Transverse colon (tissue), 4 donors: ENCODE measurements around the gene ANKS3. TPM values are rescaled to one million over a fixed set of nuclear protein-coding genes. Genes with fewer than 3 reads are reported as not detected.

Source experiments
- DNase-seq: peaks from one replicate; pipeline ENCODE4 v3.0.0-alpha.2; 2019
- H3K27ac ChIP-seq, 4 donors: fragments of 200-600 bp; sonication (generic); 2 replicates each; pipeline ENCODE4 v1.5.1; 2016 to 2018; ENCODE audit warnings: inconsistent platforms in 4 of 4
- H3K27me3 ChIP-seq: fragments of 200-600 bp; sonication (generic); 2 replicates; pipeline ENCODE4 v1.5.1; 2017; ENCODE audit warnings: inconsistent platforms
- H3K36me3 ChIP-seq, 4 donors: fragments of 200-600 bp; sonication (generic); 2 replicates each; pipeline ENCODE4 v1.5.1; 2017 to 2019; ENCODE audit warnings: inconsistent platforms in 4 of 4
- H3K4me1 ChIP-seq, 4 donors: fragments of 200-600 bp; sonication (generic); 2 replicates each; pipeline ENCODE4 v1.5.1; 2017 to 2020; ENCODE audit warnings: inconsistent platforms in 4 of 4
- H3K4me3 ChIP-seq, 4 donors: fragments of 200-600 bp; sonication (generic); 1 replicate in 1 of 4; 2 replicates in 3 of 4; pipeline versions ENCODE4 v1.5.1 to v1.6.1; 2017 to 2019; ENCODE audit warnings: inconsistent platforms in 4 of 4
- H3K9me3 ChIP-seq, 2 donors: fragments of 200-600 bp; sonication (generic); 2 replicates each; pipeline ENCODE4 v1.5.1; 2017 to 2019; ENCODE audit warnings: inconsistent platforms in 2 of 2
- CTCF ChIP-seq, 5 experiments: fragments of 200-600 bp in 3 of 5; fragments of 450-650 bp in 2 of 5; sonication (generic) in 3 of 5; IDR thresholded peaks; 1 replicate in 2 of 5; 2 replicates in 3 of 5; pipeline ENCODE4 v1.5.1; 2016 to 2017; ENCODE audit warnings: antibody characterized with exemption in 5 of 5, inconsistent platforms in 3 of 5, mild to moderate bottlenecking in 2 of 5, moderate library complexity in 1 of 5
- EP300 ChIP-seq: sonication (generic); formaldehyde crosslinking; IDR thresholded peaks from one replicate; pipeline ENCODE4 v1.6.1; 2017; ENCODE audit warnings: antibody characterized with exemption, low read depth
- POLR2A ChIP-seq: fragments of 450-650 bp; IDR thresholded peaks from one replicate; pipeline ENCODE4 v1.6.1; 2016; ENCODE audit warnings: antibody characterized with exemption, mild to moderate bottlenecking, moderate library complexity
- POLR2AphosphoS5 ChIP-seq, 3 donors: sonication (generic); formaldehyde crosslinking; IDR thresholded peaks; one replicate each; pipeline ENCODE4 v1.6.1; 2016; ENCODE audit warnings: antibody characterized with exemption in 3 of 3
- WGBS, 2 donors: methylation state at CpG; one replicate each; pipeline ENCODE4 v1.1.5; 2018; ENCODE audit warnings: low coverage in 1 of 2; 5-methylcytosine and 5-hydroxymethylcytosine counted together
- in situ Hi-C, 4 donors: fragments of 200-750 bp; cut with MboI; loops; one replicate each; pipeline versions ENCODE4 v1.15.0 to v1.15.1; 2017; ENCODE audit warnings: low sequenced_read_pairs in 3 of 4, low pct_ligation_motif_present in 1 of 4, low pct_unique_long_range_greater_than_20kb in 1 of 4
- intact Hi-C: fragments of 100-400 bp; cut with DNase I; formaldehyde crosslinking; loops from one replicate; pipeline ENCODE4 v1.15.1; 2023; ENCODE audit warnings: low total_unique reads
- total RNA-seq, 4 donors: library from RNA; depleted of rRNA; stranded (reverse); fragments of >200 nt; gene quantifications; one replicate each; pipeline ENCODE4 v1.1.0, GENCODE V29; 2016

Gene ANKS3
- total RNA-seq, 4 donors from 2014 or later, result 14.9 to 38.4 (median 25.0) TPM

- intact Hi-C loops, result no loop called here
- no peak for TF ChIP-seq EP300
- TF ChIP-seq POLR2AphosphoS5 (IDR thresholded peaks at IDR 0.05), result no peak
- no peak for TF ChIP-seq CTCF (IDR thresholded peaks at IDR 0.05)
- no peak for TF ChIP-seq POLR2A
- no peak overlapping the region for H3K27ac ChIP-seq
- no peak for DNase-seq
- H3K9me3 ChIP-seq, result no peaks in the 10 kb centered on the region
- H3K27me3 ChIP-seq, result no peaks in the 10 kb centered on the region
- H3K4me1 ChIP-seq, result no peaks in the 10 kb centered on the region
- H3K36me3 ChIP-seq, result peaks cover 0 to 21% (median 10%) of the 10 kb centered on the region in 4 donors
- in situ Hi-C loops, result no loop called here
- H3K4me3 ChIP-seq, result no peak overlapping the region
- 89 to 91% methylated on average over 10 to 11 of the region's 11 CpGs for WGBS, 2 donors
These were observed 9.3 kb downstream of the ANKS3 start for GRCh38 chr16:4724661-4725270.

- Histone ChIP-seq H3K27ac (no peak overlapping the region), H3K4me3 (no peak overlapping the region), H3K9me3 (no peaks in the 10 kb centered on the region), H3K4me1 (no peaks in the 10 kb centered on the region), H3K27me3 (no peaks in the 10 kb centered on the region), H3K36me3 (peaks cover 0 to 16% (median 3%) of the 10 kb centered on the region in 4 donors)
- 94% methylated on average over 5 to 14 of the region's 14 CpGs for WGBS, 2 donors
- intact Hi-C loops (no loop called here), in situ Hi-C loops (no loop called here)
- no peak for DNase-seq
- no peak for TF ChIP-seq CTCF (IDR thresholded peaks at IDR 0.05)
- TF ChIP-seq POLR2AphosphoS5 (IDR thresholded peaks at IDR 0.05), result no peak
- TF ChIP-seq POLR2A, result no peak
- TF ChIP-seq EP300, result no peak
These were observed 10.9 kb downstream of the ANKS3 start for GRCh38 chr16:4723071-4723767.

DNA sequence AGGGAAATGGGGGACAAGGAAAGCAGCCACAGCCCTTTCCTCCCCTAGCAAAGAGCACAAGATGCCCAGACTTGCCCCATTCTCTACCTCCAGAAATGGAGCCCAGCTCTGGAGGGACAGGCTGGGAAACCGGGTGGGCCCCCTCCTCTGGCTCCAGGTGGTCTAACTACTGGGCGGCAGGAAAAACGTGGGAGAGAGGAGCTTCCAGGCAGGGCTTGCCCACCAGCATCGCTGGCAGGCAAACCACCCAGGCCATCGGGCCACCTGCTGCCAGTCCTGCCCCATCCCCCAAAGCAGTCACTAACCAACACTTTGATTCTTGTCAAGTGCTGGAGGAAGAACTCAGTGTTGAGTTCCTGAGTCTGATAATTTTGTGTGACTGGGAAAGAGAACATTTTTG lies 15.6 kb downstream of the ANKS3 start:
- in situ Hi-C loops, result no loop called here
- Histone ChIP-seq H3K27me3 (no peaks in the 10 kb centered on the region), H3K36me3 (peaks cover 0 to 18% (median 0%) of the 10 kb centered on the region in 4 donors), H3K4me3 (no peak overlapping the region), H3K27ac (no peak overlapping the region), H3K4me1 (no peaks in the 10 kb centered on the region), H3K9me3 (no peaks in the 10 kb centered on the region)
- intact Hi-C loops, result no loop called here
- DNase-seq, result no peak
- 74% methylated on average over 5 of the region's 5 CpGs; no CpG with 5 or more reads in 1 of the 2 donors for WGBS, 2 donors
- TF ChIP-seq CTCF (IDR thresholded peaks at IDR 0.05), result no peak
- no peak for TF ChIP-seq POLR2A
- TF ChIP-seq POLR2AphosphoS5 (IDR thresholded peaks at IDR 0.05), result no peak
- no peak for TF ChIP-seq EP300

- Histone ChIP-seq H3K27ac (no peak overlapping the region), H3K36me3 (peaks cover 0 to 16% (median 0%) of the 10 kb centered on the region in 4 donors), H3K9me3 (no peaks in the 10 kb centered on the region), H3K4me1 (no peaks in the 10 kb centered on the region), H3K27me3 (no peaks in the 10 kb centered on the region), H3K4me3 (no peak overlapping the region)
- intact Hi-C loops, result no loop called here
- DNase-seq, result no peak
- in situ Hi-C loops, result no loop called here
- no peak for TF ChIP-seq POLR2AphosphoS5 (IDR thresholded peaks at IDR 0.05)
- TF ChIP-seq POLR2A, result no peak
- TF ChIP-seq EP300, result no peak
- no peak for TF ChIP-seq CTCF (IDR thresholded peaks at IDR 0.05)
- 97 to 100% methylated on average over 2 of the region's 2 CpGs for WGBS, 2 donors
These were observed 19.1 kb downstream of the ANKS3 start for GRCh38 chr16:4714996-4715395.
